HT1080 (cell line): ENCODE results near the gene PDE3B. TPM values are rescaled to one million over a fixed set of nuclear protein-coding genes. Genes with fewer than 3 reads are reported as not detected.
"Not testable (repeated sequence)": the region's sequence is repeated elsewhere in the genome, so short reads cannot be mapped to it uniquely, and the experiment has no call there.

Experiments
- DNase-seq: peaks from one replicate; pipeline ENCODE4 v3.0.0-alpha.2; 2015; ENCODE audit warnings: low read depth
- total RNA-seq: library from RNA; depleted of rRNA; stranded (reverse); fragments of >200 nt; shearing (Covaris generic); gene quantifications from 2 replicates; pipeline ENCODE4 v1.2.3, GENCODE V29; 2014

PDE3B gene
- total RNA-seq, 1 experiment from 2014 or later: not detected

- DNase-seq: no peak
Observed at GRCh38 chr11:14676068-14676467, 32.5 kb downstream of the PDE3B start.

GRCh38 chr11:14677146-14677545 lies 33.5 kb downstream of the PDE3B start:
- no peak for DNase-seq

DNA sequence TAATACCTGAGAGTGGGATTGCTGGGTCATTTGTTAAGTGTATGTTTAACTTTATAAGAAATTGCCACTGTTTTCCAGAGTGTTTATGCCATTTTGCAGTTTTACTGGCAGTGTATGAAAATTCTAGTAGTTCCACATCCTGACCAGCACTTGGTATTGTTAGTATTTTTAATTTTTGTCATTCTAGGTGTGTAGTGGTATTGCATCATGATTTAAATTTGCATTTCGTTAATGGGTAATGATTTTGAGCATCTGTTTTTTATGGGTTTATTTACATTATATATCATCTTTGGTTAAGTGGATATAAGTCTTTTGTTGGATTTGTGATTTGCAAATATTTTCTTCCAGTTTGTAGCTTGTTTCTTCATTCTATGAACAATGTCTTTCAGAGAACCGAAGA lies 34.7 kb downstream of the PDE3B start:
- DNase-seq: no peak

DNA sequence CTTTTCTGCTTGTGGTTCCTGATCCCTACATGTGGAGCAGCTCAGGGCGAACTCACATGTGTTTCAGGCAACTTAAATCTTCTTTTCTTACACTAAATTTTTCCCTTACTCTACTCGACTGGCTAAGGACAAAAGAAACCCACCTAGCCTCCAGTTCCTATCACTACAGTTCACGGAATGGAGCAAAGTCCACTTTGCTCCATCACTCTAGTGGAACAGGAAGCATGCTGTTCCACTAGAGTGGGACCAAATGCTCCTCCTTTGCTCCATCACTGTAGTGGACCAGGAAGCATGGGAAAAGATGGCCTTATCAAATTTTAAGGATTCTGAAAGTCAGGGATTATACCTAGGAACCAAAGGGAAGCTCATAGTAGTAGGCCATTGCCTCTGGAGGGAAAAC lies 36.1 kb downstream of the PDE3B start:
- DNase-seq: no peak

DNA sequence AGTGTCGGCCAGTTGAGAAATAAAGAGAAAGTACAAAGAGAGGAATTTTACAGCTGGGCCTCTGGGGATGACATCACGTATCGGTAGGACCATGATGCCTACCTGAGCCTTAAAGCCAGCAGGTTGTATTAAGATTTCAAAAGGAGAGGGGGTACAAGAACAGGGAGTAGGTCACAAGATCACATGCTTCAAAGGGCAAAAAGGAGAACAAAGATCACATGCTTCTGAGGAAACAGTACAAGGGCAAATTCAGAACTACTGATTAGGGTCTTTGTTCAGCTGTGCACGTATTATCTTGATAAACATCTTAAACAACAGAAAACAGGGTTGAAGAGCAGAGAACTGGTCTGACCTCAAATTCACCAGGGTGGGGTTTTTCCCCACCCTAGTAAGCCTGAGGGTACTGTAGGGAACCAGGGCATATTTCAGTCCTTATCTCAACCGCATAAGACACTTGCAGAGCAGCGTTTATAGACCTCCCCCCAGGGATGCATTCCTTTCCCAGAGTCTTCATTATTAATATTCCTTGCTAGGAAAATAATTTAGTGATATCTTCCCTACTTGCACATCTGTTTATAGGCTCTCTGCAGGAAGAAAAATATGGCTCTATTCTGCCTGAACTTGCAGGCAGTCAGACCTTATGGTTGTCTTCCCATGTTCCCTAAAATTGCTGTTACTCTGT lies 40.8 kb downstream of the PDE3B start:
- DNase-seq: not testable (repeated sequence)

DNA sequence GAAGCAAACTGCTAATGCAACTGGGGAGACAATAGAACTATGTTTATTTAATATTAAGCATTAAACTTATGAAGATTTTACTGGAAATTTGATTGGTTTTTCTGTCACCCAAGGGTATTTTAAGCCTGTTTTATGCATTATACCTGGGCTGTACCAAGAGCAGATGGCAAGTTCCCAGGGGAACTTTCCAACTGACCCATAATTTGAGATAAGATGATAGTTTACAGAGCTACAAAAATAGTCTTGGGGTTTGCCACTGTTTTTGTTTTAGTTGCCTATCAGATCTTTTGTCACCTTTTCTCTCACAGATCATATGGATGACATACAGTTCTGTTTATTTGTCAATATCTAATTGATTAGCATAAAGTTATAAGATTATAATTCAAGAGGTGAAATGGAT lies 43.9 kb downstream of the PDE3B start:
- no peak for DNase-seq

DNA sequence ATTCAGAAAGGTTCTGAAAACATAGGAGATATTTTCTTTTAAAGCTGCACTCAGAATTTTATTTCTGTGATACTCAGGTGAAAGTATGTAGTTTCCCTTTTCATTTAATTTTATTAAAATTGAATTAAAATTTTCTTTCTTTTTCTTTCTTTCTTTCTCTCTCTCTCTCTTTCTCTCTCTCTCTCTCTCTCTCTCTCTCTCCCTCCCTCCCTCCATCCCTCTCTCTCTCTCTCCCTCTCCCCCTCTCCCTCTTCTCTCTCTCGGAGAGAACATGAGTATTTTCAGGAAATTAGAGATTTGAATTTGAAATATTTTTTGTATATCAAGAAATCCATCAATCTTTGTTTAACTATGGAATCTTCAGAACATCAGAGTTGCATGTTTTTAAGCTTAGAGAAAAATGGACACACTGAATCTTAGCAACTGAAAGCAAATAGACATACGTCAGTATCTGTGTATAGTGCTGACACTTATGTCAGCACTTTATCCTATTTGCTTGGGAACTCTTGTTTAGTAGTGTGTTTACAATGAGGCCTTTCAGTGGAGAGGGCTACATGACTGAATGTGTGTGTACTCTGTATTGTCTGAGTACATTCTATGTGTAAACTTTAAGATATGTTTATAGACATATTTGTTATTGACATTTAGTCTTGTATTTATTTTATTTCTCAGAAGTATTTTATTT lies 44.5 kb downstream of the PDE3B start:
- no peak for DNase-seq

GRCh38 chr11:14695656-14696055 lies 52.1 kb downstream of the PDE3B start:
- DNase-seq: not testable (repeated sequence)

- no peak for DNase-seq
Observed at GRCh38 chr11:14698771-14699170, 55.2 kb downstream of the PDE3B start.

DNA sequence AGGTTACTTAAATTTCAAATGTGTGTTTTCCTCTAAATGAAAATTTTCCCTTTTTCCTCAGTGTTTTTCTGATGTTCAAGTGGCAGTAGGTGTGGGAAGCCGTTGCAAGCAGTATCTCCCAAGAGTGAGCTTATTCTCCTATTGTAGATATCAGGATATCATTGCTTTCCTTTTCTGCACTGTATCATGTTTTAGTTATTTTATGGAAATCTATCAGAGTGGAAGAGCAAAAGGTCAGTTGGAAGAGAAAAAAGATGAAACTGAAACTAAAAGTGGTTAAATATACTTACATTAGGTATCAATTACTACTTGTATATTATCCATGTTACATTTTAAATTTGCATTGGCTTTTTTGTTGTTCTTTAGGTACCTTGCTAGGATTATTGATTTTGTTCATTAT lies 57.0 kb downstream of the PDE3B start:
- DNase-seq: no peak

DNA sequence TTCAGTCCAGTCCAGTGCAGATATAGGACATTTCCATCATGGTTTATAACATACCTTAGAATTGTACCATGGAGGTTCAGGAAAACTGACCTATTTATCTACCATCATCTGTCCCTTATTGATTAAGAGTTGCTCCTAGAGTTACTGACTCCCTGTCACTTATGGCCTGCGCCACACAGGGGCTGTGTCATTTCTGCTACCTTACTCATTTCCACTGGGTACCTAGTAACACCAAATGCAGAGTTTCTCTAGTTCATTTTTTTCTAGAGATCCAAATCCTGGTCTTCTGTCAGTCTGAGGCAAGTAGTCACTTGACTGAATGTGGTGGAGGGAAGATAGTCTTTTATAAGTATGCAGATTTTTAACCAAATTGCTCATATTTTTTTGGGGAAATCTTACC lies 59.2 kb downstream of the PDE3B start:
- DNase-seq: no peak

- no peak for DNase-seq
Observed at GRCh38 chr11:14703731-14704130, 60.1 kb downstream of the PDE3B start.

DNA sequence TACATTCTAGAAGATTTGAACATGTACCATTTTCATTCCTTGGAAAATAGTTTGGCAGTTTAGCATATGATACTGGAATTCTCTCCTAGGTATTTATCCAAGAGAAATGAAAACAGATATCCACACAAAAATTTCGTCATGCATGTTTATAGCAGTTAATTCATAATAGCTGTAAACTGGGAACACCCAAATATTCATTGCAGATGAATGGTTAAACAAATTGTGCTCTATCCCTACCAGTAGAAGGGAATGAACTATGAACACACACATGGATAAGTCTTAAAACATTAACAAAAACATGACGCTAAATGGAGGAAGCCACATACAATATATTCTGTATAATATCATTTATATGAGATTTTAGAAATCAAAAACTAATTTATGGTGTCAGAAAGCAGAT lies 61.5 kb downstream of the PDE3B start:
- no peak for DNase-seq

- DNase-seq: no peak
Observed at GRCh38 chr11:14713496-14714244, 70.1 kb downstream of the PDE3B start.

DNA sequence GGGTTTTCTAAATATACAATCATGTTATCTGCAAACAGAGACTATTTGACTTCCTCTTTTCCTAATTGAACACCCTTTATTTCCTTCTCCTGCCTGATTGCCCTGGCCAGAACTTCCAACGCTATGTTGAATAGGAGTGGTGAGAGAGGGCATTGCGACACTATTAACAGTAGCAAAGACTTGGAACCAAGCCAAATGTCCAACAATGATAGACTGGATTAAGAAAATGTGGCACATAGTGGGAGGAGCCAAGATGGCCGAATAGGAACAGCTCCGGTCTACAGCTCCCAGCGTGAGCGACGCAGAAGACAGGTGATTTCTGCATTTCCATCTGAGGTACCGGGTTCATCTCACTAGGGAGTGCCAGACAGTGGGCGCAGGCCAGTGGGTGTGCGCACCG lies 72.1 kb downstream of the PDE3B start:
- DNase-seq: not testable (repeated sequence)

GRCh38 chr11:14722496-14722895 lies 78.9 kb downstream of the PDE3B start:
- DNase-seq: no peak

GRCh38 chr11:14725150-14725549 lies 81.5 kb downstream of the PDE3B start:
- no peak for DNase-seq

DNA sequence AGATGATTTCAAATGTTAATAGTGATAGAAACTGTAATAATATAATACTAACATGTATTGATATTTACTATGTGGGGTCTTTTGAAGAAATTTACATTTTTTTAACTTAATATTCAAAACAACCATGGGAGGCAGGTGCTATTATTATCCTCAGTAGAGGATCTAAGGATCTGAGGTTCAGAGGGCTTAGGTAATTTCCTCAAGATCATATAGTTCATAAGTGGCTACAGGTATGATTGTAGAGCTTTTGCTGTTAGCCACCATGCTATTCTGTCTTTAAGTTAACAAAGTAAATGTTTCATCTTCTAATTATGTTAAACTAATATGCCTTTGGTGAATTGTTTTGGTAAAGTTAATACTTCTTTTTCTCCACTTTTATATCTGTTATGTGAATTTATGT lies 83.6 kb downstream of the PDE3B start:
- DNase-seq: no peak

DNA sequence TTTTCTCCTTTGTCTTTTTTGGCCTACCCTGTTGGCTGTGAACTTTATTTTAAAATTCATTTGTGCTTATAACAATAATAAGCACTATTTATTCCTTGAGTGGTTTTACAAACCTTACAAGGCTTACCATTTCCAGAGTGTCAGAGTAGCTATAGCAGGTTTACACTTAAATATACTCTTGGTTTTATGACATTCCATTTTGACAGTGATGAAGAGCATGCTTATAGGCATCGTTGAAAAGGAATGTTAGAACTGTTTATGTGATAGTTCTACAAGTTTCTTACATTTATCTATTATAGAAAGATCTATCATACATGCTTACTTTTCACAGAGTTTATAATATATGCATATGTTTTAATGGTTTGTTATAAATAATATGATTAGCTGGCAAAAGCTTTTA lies 84.1 kb downstream of the PDE3B start:
- no peak for DNase-seq

DNA sequence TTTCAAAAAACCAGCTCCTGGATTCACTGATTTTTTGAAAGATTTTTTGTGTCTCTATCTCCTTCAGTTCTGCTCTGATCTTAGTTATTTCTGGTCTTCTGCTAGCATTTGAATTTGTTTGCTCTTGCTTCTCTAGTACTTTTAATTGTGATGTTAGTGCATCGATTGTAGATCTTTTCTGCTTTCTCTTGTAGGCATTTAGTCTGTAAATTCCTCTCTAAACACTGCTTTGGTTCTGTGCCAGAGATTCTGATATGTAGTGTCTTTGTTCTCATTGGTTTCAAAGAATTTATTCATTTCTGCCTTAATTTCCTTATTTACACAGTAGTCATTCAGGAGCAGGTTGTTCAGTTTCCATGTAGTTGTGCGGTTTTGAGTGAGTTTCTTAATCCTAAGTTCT lies 96.9 kb downstream of the PDE3B start:
- DNase-seq: not testable (repeated sequence)

- no peak for DNase-seq
Observed at GRCh38 chr11:14741195-14741594, 97.6 kb downstream of the PDE3B start.

DNA sequence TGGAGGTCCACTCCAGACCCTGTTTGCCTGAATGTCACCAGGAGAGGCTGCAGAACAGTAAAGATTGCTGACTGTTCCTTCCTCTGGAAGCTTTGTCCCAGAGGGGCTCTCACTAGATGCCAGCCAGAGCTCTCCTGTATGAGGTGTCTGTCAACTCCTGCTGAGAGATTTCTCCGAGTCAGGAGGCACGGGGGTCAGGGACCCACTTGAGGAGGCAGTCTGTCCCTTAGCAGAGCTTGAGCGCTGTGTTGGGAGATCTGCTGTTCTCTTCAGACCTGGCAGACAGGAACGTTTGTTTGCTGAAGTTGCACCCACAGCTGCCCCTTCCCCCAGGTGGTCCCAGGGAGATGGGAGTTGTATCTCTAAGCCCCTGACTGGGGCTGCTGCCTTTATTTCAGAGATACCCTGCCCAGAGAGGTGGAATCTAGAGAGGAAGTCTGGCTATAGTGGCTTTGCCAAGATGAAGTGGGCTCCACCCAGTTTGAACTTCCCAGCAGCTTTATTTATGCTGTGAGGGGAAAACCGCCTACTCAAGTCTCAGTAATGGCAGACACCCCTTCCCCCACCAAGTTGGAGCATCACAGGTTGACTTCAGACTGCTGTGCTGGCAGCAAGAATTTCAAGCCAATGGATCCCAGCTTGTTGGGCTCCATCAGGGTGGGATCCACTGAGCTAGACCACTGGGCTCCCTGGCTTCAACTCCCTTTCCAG lies 99.4 kb downstream of the PDE3B start:
- DNase-seq: no peak
